ENCODE results near the gene SCN5A.

SCN5A gene

DNA sequence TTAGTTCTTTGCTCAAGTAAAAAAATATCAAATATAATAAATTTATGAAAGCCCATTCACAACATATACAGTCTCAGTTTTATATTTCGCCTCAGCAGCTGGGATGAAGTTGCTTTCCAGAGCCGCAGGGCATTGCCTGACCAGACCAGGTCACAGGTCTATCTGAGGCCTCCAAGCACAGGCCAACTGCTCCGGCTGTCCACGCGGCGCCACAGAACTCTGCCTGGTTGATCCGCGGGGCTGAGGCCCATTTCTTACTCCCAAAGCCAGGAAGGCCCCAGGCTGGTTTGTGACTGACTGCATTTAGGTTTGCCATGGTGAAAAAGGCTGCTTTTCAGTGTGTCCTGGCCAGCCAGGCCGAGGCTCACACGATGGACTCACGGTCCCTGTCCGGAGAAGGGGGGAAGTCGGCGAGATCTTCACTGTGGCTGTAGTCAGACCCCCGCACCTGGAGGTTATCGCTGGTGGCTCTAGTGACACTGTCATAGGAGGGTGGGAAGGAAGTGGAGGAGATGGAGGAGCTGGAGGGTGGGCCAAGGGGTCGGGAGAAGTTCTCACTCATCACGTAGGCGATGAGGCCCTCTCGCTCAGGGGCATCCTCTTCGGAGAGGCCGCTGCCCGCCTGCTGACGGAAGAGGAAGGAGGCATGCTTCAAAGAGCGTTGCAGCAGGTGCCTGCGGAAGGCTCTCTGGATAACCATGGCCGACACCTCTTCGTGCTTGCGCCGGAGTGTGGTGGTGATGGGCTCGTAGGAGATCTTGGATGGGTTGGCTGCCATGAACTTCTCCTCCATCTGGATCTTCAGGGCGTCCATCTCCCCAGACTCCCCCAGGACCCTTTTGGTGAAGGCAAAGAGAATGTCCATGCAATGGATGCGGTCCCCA is 99.3 kb downstream of the SCN5A start:
- no peak overlapping the region for H3K27ac ChIP-seq (ENCODE audit: low read depth, low read length)
- H3K27me3 ChIP-seq (ENCODE audit: control insufficient read depth, insufficient read depth, low read length): no peaks in the 10 kb centered on the region
- H3K36me3 ChIP-seq (ENCODE audit: control insufficient read depth, insufficient read depth, low read length): 0 out of 2 replicates have a peak, but pooled peaks cover 3% of the 10 kb centered on the region
- H3K9ac ChIP-seq (ENCODE audit: low read depth, low read length): no peak overlapping the region
- H3K9me3 ChIP-seq (ENCODE audit: control insufficient read depth, insufficient read depth, low read length): 0 out of 2 replicates have a peak, but pooled peaks cover 3% of the 10 kb centered on the region
- H3K4me3 ChIP-seq (ENCODE audit: low read depth, low read length): no peak overlapping the region
- H3K4me1 ChIP-seq (ENCODE audit: control insufficient read depth, insufficient read depth, low read length): peaks cover 4% of the 10 kb centered on the region; the same call in 1 of the 2 replicates

DNA sequence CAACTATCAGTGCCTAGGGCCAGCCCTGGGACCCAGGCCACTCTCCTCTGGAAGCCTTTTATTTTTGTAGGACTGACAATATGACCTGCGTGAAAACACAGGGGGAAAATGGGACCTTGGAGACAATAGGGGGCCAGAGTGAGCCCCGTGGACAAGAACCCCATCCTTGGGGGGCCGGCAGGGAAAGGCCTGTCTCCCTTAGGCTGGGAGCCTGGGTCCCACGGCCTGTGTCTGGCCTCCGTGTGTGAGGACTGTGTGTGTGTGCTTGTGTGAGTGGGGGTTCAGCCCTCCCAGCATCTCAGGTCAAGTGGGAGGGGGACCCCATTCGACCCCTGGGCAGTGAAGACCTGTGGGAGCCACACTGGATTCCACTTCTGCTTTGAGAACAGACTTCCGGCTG is 100.0 kb downstream of the SCN5A start:
- Histone ChIP-seq H3K9ac (ENCODE audit: low read depth, low read length) (no peak overlapping the region), H3K27me3 (ENCODE audit: control insufficient read depth, insufficient read depth, low read length) (no peaks in the 10 kb centered on the region), H3K4me3 (ENCODE audit: low read depth, low read length) (no peak overlapping the region), H3K9me3 (ENCODE audit: control insufficient read depth, insufficient read depth, low read length) (0 out of 2 replicates have a peak, but pooled peaks cover 3% of the 10 kb centered on the region), H3K4me1 (ENCODE audit: control insufficient read depth, insufficient read depth, low read length) (peaks cover 4% of the 10 kb centered on the region; the same call in 1 of the 2 replicates), H3K36me3 (ENCODE audit: control insufficient read depth, insufficient read depth, low read length) (0 out of 2 replicates have a peak, but pooled peaks cover 3% of the 10 kb centered on the region), H3K27ac (ENCODE audit: low read depth, low read length) (no peak overlapping the region)

DNA sequence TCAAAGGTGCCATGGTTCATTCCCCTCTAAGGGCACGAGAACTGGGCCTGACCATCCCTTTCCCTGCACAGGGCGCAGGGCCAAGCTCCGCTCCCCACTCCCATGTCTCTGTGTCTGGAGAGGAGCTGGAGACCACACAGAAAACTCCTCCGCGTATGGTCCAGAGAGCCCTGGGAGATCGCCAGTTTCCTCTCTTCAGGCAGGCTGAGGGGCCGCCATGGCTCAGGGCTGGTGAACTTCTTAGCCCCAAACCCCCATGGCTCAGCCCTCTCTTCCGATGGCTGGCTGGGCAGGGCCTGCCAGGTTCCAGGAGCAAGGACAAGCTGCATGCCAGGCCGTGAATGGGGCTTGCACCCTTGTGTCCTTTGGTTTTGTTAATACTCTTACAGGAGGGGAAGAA is 100.4 kb downstream of the SCN5A start:
- Histone ChIP-seq H3K27ac (ENCODE audit: low read depth, low read length) (no peak overlapping the region), H3K36me3 (ENCODE audit: control insufficient read depth, insufficient read depth, low read length) (0 out of 2 replicates have a peak, but pooled peaks cover 3% of the 10 kb centered on the region), H3K27me3 (ENCODE audit: control insufficient read depth, insufficient read depth, low read length) (no peaks in the 10 kb centered on the region), H3K9ac (ENCODE audit: low read depth, low read length) (no peak overlapping the region), H3K4me3 (ENCODE audit: low read depth, low read length) (no peak overlapping the region), H3K9me3 (ENCODE audit: control insufficient read depth, insufficient read depth, low read length) (0 out of 2 replicates have a peak, but pooled peaks cover 2% of the 10 kb centered on the region), H3K4me1 (ENCODE audit: control insufficient read depth, insufficient read depth, low read length) (peaks cover 4% of the 10 kb centered on the region; the same call in 1 of the 2 replicates)

DNA sequence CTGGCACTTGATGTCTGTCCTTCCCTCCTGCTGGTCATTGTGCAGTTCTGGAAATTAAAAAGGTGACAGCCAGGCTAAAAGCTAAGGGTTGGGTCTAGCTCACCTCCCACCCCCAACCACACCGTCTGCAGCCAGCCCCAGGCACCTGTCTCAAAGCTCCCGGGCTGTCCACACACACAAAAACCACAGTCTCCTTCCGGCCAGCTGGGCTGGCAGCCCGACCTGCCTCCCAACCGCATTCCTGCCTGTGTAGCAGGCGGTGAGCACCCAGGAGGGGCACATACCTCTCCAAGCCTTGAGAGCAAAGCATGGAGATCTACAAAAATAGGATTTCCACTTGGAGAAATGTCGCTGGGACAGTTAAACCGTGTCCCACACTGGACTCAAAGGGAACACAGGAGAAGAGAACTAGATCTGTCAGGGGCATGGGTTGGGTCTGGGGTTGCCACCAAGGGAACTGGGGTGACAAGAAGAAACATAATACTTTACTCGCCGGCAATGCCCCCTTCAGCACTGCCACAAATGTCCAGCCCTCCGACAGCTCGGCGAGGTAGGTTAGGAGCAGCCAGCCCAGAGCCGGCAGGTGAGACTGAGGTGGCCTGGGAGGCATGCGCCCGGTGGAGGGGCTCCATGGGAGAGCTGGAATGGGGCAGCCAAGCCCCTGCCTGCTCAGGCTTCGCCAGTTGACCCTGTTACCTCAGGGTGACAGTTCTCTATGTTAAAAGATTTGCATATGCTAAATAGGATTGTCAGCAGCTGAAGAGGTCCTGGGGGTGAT is 101.1 kb downstream of the SCN5A start:
- Histone ChIP-seq H3K36me3 (ENCODE audit: control insufficient read depth, insufficient read depth, low read length) (0 out of 2 replicates have a peak, but pooled peaks cover 3% of the 10 kb centered on the region), H3K4me1 (ENCODE audit: control insufficient read depth, insufficient read depth, low read length) (peaks cover 4% of the 10 kb centered on the region; the same call in 1 of the 2 replicates), H3K4me3 (ENCODE audit: low read depth, low read length) (no peak overlapping the region), H3K27me3 (ENCODE audit: control insufficient read depth, insufficient read depth, low read length) (no peaks in the 10 kb centered on the region), H3K9ac (ENCODE audit: low read depth, low read length) (no peak overlapping the region), H3K9me3 (ENCODE audit: control insufficient read depth, insufficient read depth, low read length) (no peaks in the 10 kb centered on the region), H3K27ac (ENCODE audit: low read depth, low read length) (no peak overlapping the region)

DNA sequence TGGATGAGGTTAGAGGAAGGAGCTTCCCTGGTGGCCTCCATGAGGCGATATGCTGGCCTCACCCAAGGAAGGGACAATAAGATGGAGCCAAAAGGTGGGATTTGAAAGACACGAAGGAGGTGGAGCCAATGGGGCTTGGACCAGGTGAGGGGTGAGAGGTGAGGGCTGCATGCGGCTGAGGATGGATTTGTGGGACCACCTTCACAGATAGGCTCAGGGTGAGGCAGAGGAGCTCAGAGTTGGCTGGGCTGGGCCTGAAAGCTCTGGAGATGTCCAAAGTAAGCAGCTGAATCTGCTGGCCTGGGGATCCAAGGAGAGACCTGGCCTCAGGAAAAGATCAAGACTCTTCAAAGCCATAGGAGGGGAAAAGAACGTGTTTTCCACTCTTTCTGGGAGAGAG is 103.5 kb downstream of the SCN5A start:
- Histone ChIP-seq H3K4me3 (ENCODE audit: low read depth, low read length) (no peak overlapping the region), H3K9me3 (ENCODE audit: control insufficient read depth, insufficient read depth, low read length) (no peaks in the 10 kb centered on the region), H3K27me3 (ENCODE audit: control insufficient read depth, insufficient read depth, low read length) (no peaks in the 10 kb centered on the region), H3K36me3 (ENCODE audit: control insufficient read depth, insufficient read depth, low read length) (0 out of 2 replicates have a peak, but pooled peaks cover 3% of the 10 kb centered on the region), H3K27ac (ENCODE audit: low read depth, low read length) (no peak overlapping the region), H3K4me1 (ENCODE audit: control insufficient read depth, insufficient read depth, low read length) (peaks cover 4% of the 10 kb centered on the region; the same call in 1 of the 2 replicates), H3K9ac (ENCODE audit: low read depth, low read length) (no peak overlapping the region)

DNA sequence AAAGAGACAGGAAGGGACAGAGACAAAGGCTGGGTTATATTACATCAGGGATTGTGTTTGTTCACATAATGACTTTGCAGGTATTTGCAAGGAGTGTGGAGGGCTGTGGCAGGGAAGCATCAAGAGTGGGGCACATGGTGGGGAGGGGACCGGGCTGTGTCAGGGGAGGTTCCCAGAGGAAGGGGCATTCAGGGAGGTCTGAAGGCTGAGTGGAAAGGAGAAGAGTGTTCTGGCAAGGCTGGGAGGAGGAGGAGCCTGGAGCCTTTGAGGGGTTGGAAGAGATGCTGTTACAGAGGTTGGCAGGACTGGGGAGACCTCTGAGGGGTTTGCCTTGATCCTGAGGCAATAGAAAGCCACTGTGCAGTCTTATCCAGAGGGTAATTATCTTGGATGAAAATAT is 103.9 kb downstream of the SCN5A start:
- H3K9me3 ChIP-seq (ENCODE audit: control insufficient read depth, insufficient read depth, low read length): no peaks in the 10 kb centered on the region
- 0 out of 2 replicates have a peak, but pooled peaks cover 1% of the 10 kb centered on the region for H3K36me3 ChIP-seq (ENCODE audit: control insufficient read depth, insufficient read depth, low read length)
- H3K4me3 ChIP-seq (ENCODE audit: low read depth, low read length): no peak overlapping the region
- peaks cover 4% of the 10 kb centered on the region; the same call in 1 of the 2 replicates for H3K4me1 ChIP-seq (ENCODE audit: control insufficient read depth, insufficient read depth, low read length)
- H3K27me3 ChIP-seq (ENCODE audit: control insufficient read depth, insufficient read depth, low read length): no peaks in the 10 kb centered on the region
- no peak overlapping the region for H3K9ac ChIP-seq (ENCODE audit: low read depth, low read length)
- H3K27ac ChIP-seq (ENCODE audit: low read depth, low read length): no peak overlapping the region

DNA sequence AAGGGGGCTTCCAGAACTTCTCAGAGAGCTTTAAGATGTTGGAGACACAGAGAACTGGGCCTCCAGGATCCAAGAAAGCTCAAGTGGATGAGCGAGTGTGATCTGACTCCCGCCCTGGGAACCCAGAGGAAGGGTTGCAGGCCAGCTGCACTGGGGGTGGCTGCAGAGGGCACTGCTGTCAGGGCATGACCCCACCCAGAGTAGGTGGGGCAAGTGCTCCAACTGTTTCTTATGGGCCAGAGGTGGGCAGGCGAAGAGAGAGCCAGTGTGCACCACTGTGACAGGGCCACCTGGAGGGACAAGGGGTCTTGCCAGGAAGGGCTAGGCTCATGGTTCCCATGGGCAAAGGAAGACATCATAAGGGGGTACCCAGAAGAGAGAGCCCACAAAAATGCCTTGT is 104.6 kb downstream of the SCN5A start:
- H3K9me3 ChIP-seq (ENCODE audit: control insufficient read depth, insufficient read depth, low read length): no peaks in the 10 kb centered on the region
- no peak overlapping the region for H3K4me3 ChIP-seq (ENCODE audit: low read depth, low read length)
- H3K4me1 ChIP-seq (ENCODE audit: control insufficient read depth, insufficient read depth, low read length): peaks cover 4% of the 10 kb centered on the region; the same call in 1 of the 2 replicates
- no peak overlapping the region for H3K9ac ChIP-seq (ENCODE audit: low read depth, low read length)
- no peak overlapping the region for H3K27ac ChIP-seq (ENCODE audit: low read depth, low read length)
- no peaks in the 10 kb centered on the region for H3K36me3 ChIP-seq (ENCODE audit: control insufficient read depth, insufficient read depth, low read length)
- no peaks in the 10 kb centered on the region for H3K27me3 ChIP-seq (ENCODE audit: control insufficient read depth, insufficient read depth, low read length)

DNA sequence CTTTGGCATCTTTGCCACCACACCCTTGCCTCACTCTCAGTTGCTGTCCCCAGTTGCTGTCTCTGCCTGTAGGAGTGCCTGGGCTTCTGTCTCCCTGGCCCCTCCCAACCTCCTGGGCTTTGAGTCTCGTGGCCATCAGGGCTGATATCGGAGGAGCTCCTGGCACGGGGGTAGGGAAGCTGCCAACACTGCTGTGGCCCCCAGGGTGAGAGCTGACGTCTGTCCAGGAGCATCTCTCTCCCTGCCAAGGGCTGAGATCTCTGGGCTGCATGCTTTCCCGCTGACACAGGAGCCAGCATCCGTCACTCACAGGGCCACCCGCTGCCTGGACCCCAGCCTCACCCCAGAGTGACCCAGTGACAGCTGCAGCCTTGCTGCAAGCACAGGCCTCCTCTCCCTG is 105.9 kb downstream of the SCN5A start:
- no peak overlapping the region for H3K27ac ChIP-seq (ENCODE audit: low read depth, low read length)
- H3K4me3 ChIP-seq (ENCODE audit: low read depth, low read length): no peak overlapping the region
- H3K4me1 ChIP-seq (ENCODE audit: control insufficient read depth, insufficient read depth, low read length): peaks cover 4% of the 10 kb centered on the region; the same call in 1 of the 2 replicates
- H3K27me3 ChIP-seq (ENCODE audit: control insufficient read depth, insufficient read depth, low read length): no peaks in the 10 kb centered on the region
- H3K9me3 ChIP-seq (ENCODE audit: control insufficient read depth, insufficient read depth, low read length): no peaks in the 10 kb centered on the region
- no peak overlapping the region for H3K9ac ChIP-seq (ENCODE audit: low read depth, low read length)
- H3K36me3 ChIP-seq (ENCODE audit: control insufficient read depth, insufficient read depth, low read length): no peaks in the 10 kb centered on the region

DNA sequence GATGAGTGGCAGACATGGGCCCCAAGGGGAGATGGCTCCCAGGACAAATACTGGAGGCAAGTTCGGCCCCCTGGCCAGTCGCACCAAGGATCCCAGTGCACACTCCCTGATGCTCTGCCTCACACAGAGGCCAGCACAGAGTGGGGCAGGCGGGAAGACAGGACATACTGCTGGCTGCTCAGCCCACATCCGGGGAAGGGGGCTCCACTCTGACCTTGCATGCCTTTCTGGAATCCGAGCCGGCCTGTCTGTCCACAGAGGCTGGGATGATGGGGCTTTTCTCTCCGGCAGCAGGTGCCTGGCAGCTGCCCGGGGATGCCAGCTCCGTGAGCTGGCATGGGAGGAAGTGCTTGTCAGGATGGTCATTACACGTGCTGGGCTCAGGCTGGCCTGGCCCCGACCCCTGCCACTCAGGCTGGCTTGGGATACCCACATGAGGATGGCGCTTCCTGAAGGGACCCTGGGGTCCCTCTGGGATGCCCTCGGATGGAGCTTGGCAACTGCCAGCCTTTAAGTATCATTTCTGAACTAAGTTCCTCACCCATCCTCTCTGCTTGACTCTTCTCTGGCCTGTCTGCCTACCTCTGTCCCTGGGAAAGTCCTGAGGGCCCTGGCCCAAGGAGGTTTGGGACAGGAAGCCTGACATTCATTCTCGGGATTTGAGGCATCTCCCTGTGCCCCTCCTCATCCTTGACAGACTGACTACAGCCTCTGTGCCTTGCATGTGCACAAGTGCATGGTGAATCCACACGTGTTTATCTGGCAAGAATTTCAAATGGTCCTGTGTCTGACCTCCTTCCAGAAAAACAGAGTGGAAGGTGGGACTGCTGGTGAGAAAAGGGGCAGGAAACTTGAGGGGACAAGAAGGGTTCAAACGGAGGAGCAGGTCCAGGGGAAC is 106.8 kb downstream of the SCN5A start:
- Histone ChIP-seq H3K4me1 (ENCODE audit: control insufficient read depth, insufficient read depth, low read length) (no peaks in the 10 kb centered on the region), H3K4me3 (ENCODE audit: low read depth, low read length) (no peak overlapping the region), H3K9me3 (ENCODE audit: control insufficient read depth, insufficient read depth, low read length) (no peaks in the 10 kb centered on the region), H3K27ac (ENCODE audit: low read depth, low read length) (no peak overlapping the region), H3K36me3 (ENCODE audit: control insufficient read depth, insufficient read depth, low read length) (no peaks in the 10 kb centered on the region), H3K27me3 (ENCODE audit: control insufficient read depth, insufficient read depth, low read length) (no peaks in the 10 kb centered on the region), H3K9ac (ENCODE audit: low read depth, low read length) (no peak overlapping the region)

DNA sequence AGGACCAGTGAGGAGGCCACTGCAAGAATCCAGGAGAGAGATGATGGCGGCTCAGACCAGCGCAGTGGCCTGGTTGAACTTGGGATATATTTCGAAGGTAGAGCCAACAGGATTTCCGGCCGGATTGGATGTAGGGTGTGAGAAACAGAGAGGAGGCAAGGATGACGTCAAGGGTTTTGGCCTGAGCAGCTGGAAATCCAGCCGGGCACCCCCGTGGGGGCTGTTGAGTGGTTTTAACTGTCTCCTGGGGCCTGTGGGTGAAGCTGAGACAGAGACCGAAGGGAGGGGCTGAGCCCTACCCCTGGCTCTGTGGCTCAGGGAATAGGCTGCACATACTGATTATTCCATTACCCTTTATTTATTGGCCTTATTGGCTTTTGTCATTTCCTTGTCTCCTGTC is 107.7 kb downstream of the SCN5A start:
- H3K27me3 ChIP-seq (ENCODE audit: control insufficient read depth, insufficient read depth, low read length): no peaks in the 10 kb centered on the region
- peaks cover 4% of the 10 kb centered on the region for H3K4me1 ChIP-seq (ENCODE audit: control insufficient read depth, insufficient read depth, low read length)
- H3K9me3 ChIP-seq (ENCODE audit: control insufficient read depth, insufficient read depth, low read length): no peaks in the 10 kb centered on the region
- H3K4me3 ChIP-seq (ENCODE audit: low read depth, low read length): no peak overlapping the region
- H3K27ac ChIP-seq (ENCODE audit: low read depth, low read length): no peak overlapping the region
- H3K9ac ChIP-seq (ENCODE audit: low read depth, low read length): no peak overlapping the region
- H3K36me3 ChIP-seq (ENCODE audit: control insufficient read depth, insufficient read depth, low read length): no peaks in the 10 kb centered on the region

Data from HUES48 (cell line).